Measurements from ENCODE around the gene LOC101059915.

DNA sequence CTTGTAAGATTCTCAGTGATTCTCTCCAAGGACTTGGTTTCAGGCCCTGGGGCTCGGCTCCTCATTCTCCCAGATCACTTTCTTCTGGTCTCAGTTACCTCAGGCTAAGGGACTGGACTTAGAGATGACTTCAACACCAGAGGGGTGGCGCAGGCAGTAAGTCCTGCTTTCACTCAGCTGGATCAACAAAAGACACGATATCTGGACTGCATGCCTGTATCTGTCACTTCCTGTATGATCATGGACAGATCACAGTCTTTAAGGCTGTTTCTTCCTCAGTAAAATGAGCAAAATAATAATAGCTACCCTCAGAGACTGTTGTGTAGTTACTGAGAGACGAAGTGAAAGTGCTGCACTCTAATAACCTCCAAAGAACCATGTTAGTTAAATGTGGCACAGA is 29.5 kb upstream of the LOC101059915 start:
- TF ChIP-seq, protein P1, sequence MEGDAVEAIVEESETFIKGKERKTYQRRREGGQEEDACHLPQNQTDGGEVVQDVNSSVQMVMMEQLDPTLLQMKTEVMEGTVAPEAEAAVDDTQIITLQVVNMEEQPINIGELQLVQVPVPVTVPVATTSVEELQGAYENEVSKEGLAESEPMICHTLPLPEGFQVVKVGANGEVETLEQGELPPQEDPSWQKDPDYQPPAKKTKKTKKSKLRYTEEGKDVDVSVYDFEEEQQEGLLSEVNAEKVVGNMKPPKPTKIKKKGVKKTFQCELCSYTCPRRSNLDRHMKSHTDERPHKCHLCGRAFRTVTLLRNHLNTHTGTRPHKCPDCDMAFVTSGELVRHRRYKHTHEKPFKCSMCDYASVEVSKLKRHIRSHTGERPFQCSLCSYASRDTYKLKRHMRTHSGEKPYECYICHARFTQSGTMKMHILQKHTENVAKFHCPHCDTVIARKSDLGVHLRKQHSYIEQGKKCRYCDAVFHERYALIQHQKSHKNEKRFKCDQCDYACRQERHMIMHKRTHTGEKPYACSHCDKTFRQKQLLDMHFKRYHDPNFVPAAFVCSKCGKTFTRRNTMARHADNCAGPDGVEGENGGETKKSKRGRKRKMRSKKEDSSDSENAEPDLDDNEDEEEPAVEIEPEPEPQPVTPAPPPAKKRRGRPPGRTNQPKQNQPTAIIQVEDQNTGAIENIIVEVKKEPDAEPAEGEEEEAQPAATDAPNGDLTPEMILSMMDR (IDR thresholded peaks at IDR 0.05): no peak
- TF ChIP-seq POLR2A (IDR thresholded peaks at IDR 0.05): no peak
